Stimulated activated CD8-positive, alpha-beta memory T cell treated with anti-CD3 and anti-CD28 coated beads, Interleukin-15, amount 100 ng/mL, for 48 hours (primary cell): ENCODE measurements around the gene EMD.
A peak's percentile ranks its signal among the peaks of the same experiment; 100 is the strongest.
"Not testable (repeated sequence)": the region's sequence is repeated elsewhere in the genome, so short reads cannot be mapped to it uniquely, and the experiment has no call there.

Experiments used
- DNase-seq, 2 donors: peaks; one replicate each; pipeline ENCODE4 v3.0.0-alpha.2; 2020; ENCODE audit warnings: low read depth in 2 of 2

EMD gene

GRCh38 chrX:154371017-154371788 is 7.9 kb upstream of the EMD start:
- peak; percentile 84 to 88 for DNase-seq

- DNase-seq = no peak
These were observed 7.2 kb upstream of the EMD start for GRCh38 chrX:154371789-154372300.

- peak in 1 of 2 donors; percentile 32 for DNase-seq
These were observed 6.5 kb upstream of the EMD start for GRCh38 chrX:154372612-154373022.

- DNase-seq = no peak
These were observed 5.5 kb upstream of the EMD start for GRCh38 chrX:154373340-154374306.

GRCh38 chrX:154374313-154375155 is 4.6 kb upstream of the EMD start, which contains the start of gene FLNA:
Gene FLNA, minus strand, starts transcription at chrX:154374634. Its CDS starts 3,389 bp downstream, at chrX:154371245.
- DNase-seq = no peak

- DNase-seq = no peak
These were observed 4.0 kb upstream of the EMD start for GRCh38 chrX:154375156-154375504.

- no peak for DNase-seq
These were observed 2.3 kb upstream of the EMD start for GRCh38 chrX:154376774-154377173.

GRCh38 chrX:154378059-154378798 is 866 bp upstream of the EMD start:
- DNase-seq = no peak

GRCh38 chrX:154379569-154379951 is 465 bp downstream of the EMD start:
- DNase-seq = no peak

- no peak for DNase-seq
These were observed 1.1 kb downstream of the EMD start for GRCh38 chrX:154380153-154380552.

- no peak for DNase-seq
These were observed 1.7 kb downstream of the EMD start for GRCh38 chrX:154380787-154381186.

GRCh38 chrX:154381271-154381670 is 2.2 kb downstream of the EMD start:
- no peak for DNase-seq

GRCh38 chrX:154382483-154383069 is 3.5 kb downstream of the EMD start:
- no peak for DNase-seq

GRCh38 chrX:154383359-154384283 is 4.5 kb downstream of the EMD start:
- no peak for DNase-seq

GRCh38 chrX:154384284-154384892 is 5.3 kb downstream of the EMD start:
- DNase-seq = no peak

- DNase-seq = not testable (repeated sequence)
These were observed 9.0 kb downstream of the EMD start for GRCh38 chrX:154388094-154388493.

GRCh38 chrX:154388649-154389048 is 9.6 kb downstream of the EMD start:
- not testable (repeated sequence) for DNase-seq

GRCh38 chrX:154389812-154390747 is 11.0 kb downstream of the EMD start:
- not testable (repeated sequence) for DNase-seq
